SK-N-SH (cell line): ENCODE measurements around the gene PIGC.

Experiments used
- CTCF ChIP-seq: fragments of 200-600 bp; sonication (generic); IDR thresholded peaks from 2 replicates; pipeline ENCODE4 v1.6.1; 2017; ENCODE audit warnings: antibody characterized with exemption, mild to moderate bottlenecking, moderate library complexity
- EZH2phosphoT487 ChIP-seq: fragments of 200-600 bp; sonication (generic); IDR thresholded peaks from 2 replicates; pipeline ENCODE4 v1.6.1; 2017; ENCODE audit warnings: low read depth, mixed run types, mild to moderate bottlenecking, antibody characterized with exemption, moderate library complexity, borderline replicate concordance
- FOXM1 ChIP-seq: IDR thresholded peaks from 2 replicates; pipeline ENCODE4 v1.4.0; 2012; ENCODE audit warnings: low read depth, mild to moderate bottlenecking
- GABPA ChIP-seq: IDR thresholded peaks from 2 replicates; pipeline ENCODE4 v1.4.0; 2012; ENCODE audit warnings: low read depth, mild to moderate bottlenecking
- GATA2 ChIP-seq: sonication (generic); formaldehyde crosslinking; IDR thresholded peaks from 2 replicates; pipeline ENCODE4 v1.5.0; 2020; ENCODE audit warnings: mild to moderate bottlenecking, missing genetic modification reagents
- MAX ChIP-seq: IDR thresholded peaks from 2 replicates; pipeline ENCODE4 v1.4.0; 2012; ENCODE audit warnings: low read depth
- MEF2A ChIP-seq: IDR thresholded peaks from 2 replicates; pipeline ENCODE4 v1.4.0; 2012; ENCODE audit warnings: low read depth, borderline replicate concordance
- MXI1 ChIP-seq: IDR thresholded peaks from 2 replicates; pipeline ENCODE4 v1.6.1; 2012; ENCODE audit warnings: mild to moderate bottlenecking, low read depth, low read length, improper control_type of control experiment
- RAD21 ChIP-seq: IDR thresholded peaks from 2 replicates; pipeline ENCODE4 v1.6.1; 2012; ENCODE audit warnings: mild to moderate bottlenecking, low read length
- REST ChIP-seq: IDR thresholded peaks from 2 replicates; pipeline ENCODE4 v1.6.1; 2012; ENCODE audit warnings: mild to moderate bottlenecking, low read depth, low read length, moderate library complexity
- TAF1 ChIP-seq: IDR thresholded peaks from 2 replicates; pipeline ENCODE4 v1.6.1; 2012; ENCODE audit warnings: low read depth, mild to moderate bottlenecking, low read length, moderate library complexity, borderline replicate concordance
- TF ChIP-seq, protein P1 (sequence below): fragments of 150-350 bp; IDR thresholded peaks from 2 replicates; pipeline ENCODE4 v1.6.1; 2016; ENCODE audit warnings: mild to moderate bottlenecking, low read depth, low read length
- TF ChIP-seq, protein P2 (sequence below): fragments of 150-350 bp; IDR thresholded peaks from 2 replicates; pipeline ENCODE4 v1.6.1; 2017; ENCODE audit warnings: antibody characterized with exemption, low read length, low read depth, borderline replicate concordance
- TF ChIP-seq, protein P3 (sequence below): IDR thresholded peaks from 2 replicates; pipeline ENCODE4; 2012

DNA sequence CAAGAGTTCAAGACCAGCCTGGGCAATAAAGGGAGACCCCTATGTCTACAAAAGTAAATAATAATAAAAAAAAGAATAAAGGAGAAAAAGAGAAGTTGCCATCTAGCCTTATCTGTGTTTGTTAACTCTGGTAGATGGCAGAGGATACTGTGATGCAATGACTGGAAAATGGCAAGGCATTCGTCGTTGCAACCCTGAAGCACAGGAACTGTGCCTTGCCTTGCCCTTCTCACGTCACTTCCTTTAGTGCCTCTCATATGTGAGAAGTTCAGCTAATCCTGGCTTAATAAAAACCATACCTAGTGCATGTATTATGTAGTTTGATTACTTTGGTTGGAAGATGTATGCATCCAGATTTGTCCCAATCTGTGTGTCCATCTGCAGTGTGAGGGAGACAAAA is 25.8 kb upstream of the PIGC start:
- TF ChIP-seq GABPA (no peak), EZH2phosphoT487 (no peak), TAF1 (no peak), MEF2A (no peak), GATA2 (CRISPR knock-in tag) (no peak), MAX (no peak), CTCF (no peak), MXI1 (no peak), FOXM1 (no peak), RAD21 (no peak), REST (no peak)
- TF ChIP-seq, protein P1, sequence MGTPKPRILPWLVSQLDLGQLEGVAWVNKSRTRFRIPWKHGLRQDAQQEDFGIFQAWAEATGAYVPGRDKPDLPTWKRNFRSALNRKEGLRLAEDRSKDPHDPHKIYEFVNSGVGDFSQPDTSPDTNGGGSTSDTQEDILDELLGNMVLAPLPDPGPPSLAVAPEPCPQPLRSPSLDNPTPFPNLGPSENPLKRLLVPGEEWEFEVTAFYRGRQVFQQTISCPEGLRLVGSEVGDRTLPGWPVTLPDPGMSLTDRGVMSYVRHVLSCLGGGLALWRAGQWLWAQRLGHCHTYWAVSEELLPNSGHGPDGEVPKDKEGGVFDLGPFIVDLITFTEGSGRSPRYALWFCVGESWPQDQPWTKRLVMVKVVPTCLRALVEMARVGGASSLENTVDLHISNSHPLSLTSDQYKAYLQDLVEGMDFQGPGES, result no peak
- TF ChIP-seq, protein P2, sequence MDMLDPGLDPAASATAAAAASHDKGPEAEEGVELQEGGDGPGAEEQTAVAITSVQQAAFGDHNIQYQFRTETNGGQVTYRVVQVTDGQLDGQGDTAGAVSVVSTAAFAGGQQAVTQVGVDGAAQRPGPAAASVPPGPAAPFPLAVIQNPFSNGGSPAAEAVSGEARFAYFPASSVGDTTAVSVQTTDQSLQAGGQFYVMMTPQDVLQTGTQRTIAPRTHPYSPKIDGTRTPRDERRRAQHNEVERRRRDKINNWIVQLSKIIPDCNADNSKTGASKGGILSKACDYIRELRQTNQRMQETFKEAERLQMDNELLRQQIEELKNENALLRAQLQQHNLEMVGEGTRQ, result no peak
- TF ChIP-seq, protein P3, sequence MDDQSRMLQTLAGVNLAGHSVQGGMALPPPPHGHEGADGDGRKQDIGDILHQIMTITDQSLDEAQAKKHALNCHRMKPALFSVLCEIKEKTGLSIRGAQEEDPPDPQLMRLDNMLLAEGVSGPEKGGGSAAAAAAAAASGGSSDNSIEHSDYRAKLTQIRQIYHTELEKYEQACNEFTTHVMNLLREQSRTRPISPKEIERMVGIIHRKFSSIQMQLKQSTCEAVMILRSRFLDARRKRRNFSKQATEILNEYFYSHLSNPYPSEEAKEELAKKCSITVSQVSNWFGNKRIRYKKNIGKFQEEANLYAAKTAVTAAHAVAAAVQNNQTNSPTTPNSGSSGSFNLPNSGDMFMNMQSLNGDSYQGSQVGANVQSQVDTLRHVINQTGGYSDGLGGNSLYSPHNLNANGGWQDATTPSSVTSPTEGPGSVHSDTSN, result no peak
